Omental fat pad (tissue), 4 donors: Measurements from ENCODE around the gene MED12L. TPM values are rescaled to one million over a fixed set of nuclear protein-coding genes. Genes with fewer than 3 reads are reported as not detected.
A peak's percentile ranks its signal among the peaks of the same experiment; 100 is the strongest.

Source experiments
- ATAC-seq: fragments of 150-250 bp; one replicate; pipeline ENCODE4 v1.9.1; 2016; ENCODE audit warnings: mild to moderate bottlenecking, moderate library complexity; ENCODE audit not compliant: low FRiP score
- DNase-seq: peaks from one replicate; pipeline ENCODE4 v3.0.0-alpha.2; 2019; ENCODE audit warnings: low spot score
- CTCF ChIP-seq, 3 donors: fragments of 450-650 bp; IDR thresholded peaks; one replicate each; pipeline ENCODE4 v1.5.1; 2016 to 2017; ENCODE audit warnings: antibody characterized with exemption in 3 of 3, mild to moderate bottlenecking in 3 of 3, moderate library complexity in 2 of 3
- small RNA-seq: library from RNA; depleted of rRNA; stranded (forward); fragments of <200 nt; gene quantifications from one replicate; pipeline ENCODE3, GENCODE V24; 2016
- total RNA-seq, 4 donors: library from RNA; depleted of rRNA; stranded (reverse); fragments of >200 nt; gene quantifications; one replicate each; pipeline ENCODE4 v1.1.0, GENCODE V29; 2016

The MED12L gene
- total RNA-seq, 4 donors from 2014 or later: 0.16 to 0.37 (median 0.31) TPM

GRCh38 chr3:151480492-151480891 lies 395.0 kb downstream of the MED12L start:
- no peak for DNase-seq
- no peak for TF ChIP-seq CTCF (IDR thresholded peaks at IDR 0.05)
- ATAC-seq: no peak

GRCh38 chr3:151483488-151483887 lies 398.0 kb downstream of the MED12L start:
- no peak for TF ChIP-seq CTCF (IDR thresholded peaks at IDR 0.05)
- no peak for ATAC-seq
- DNase-seq: no peak

- TF ChIP-seq CTCF (IDR thresholded peaks at IDR 0.05): no peak
- ATAC-seq: no peak
- no peak for DNase-seq
Observed at GRCh38 chr3:151483961-151484520, 398.6 kb downstream of the MED12L start.

Small RNA genes lying within 50 kb of the gene (small RNA-seq; reads per million reads assigned to genes)
- 32.5 reads per million, percentile 94 among the genes with 10 or more reads in this experiment for gene RNA5SP145

Other genes with a start within 250 kb of the MED12L start
- not detected for gene MINDY4B, start 180.2 kb upstream of the MED12L start, total RNA-seq
- gene CLRN1, start 112.9 kb upstream of the MED12L start, total RNA-seq: not detected
- 10 to 100 TPM in 1 of 4 donors, 1 to 10 TPM in 3; 2.8 to 10.6 (median 4.7) TPM for gene GPR171, start 117.6 kb downstream of the MED12L start, total RNA-seq
- 10 to 100 TPM in 1 of 4 donors, 1 to 10 TPM in 3; 2.2 to 12.8 (median 6.4) TPM for gene P2RY14, start 192.9 kb downstream of the MED12L start, total RNA-seq
- not detected for gene GPR87, start 231.2 kb downstream of the MED12L start, total RNA-seq
- 10 to 100 TPM in 1 of 4 donors, 1 to 10 TPM in 2, under 1 TPM in 1; 0.72 to 10.7 (median 3.4) TPM for gene P2RY13, start 243.9 kb downstream of the MED12L start, total RNA-seq